ENCODE results near the gene STAG1.

GRCh38 chr3:136685882-136686281 is 66.3 kb downstream of the STAG1 start:
- TF ChIP-seq, protein P1, sequence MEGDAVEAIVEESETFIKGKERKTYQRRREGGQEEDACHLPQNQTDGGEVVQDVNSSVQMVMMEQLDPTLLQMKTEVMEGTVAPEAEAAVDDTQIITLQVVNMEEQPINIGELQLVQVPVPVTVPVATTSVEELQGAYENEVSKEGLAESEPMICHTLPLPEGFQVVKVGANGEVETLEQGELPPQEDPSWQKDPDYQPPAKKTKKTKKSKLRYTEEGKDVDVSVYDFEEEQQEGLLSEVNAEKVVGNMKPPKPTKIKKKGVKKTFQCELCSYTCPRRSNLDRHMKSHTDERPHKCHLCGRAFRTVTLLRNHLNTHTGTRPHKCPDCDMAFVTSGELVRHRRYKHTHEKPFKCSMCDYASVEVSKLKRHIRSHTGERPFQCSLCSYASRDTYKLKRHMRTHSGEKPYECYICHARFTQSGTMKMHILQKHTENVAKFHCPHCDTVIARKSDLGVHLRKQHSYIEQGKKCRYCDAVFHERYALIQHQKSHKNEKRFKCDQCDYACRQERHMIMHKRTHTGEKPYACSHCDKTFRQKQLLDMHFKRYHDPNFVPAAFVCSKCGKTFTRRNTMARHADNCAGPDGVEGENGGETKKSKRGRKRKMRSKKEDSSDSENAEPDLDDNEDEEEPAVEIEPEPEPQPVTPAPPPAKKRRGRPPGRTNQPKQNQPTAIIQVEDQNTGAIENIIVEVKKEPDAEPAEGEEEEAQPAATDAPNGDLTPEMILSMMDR (IDR thresholded peaks at IDR 0.05; ENCODE audit: low read depth, low read length, missing input control) = no peak
- TF ChIP-seq RAD21 (IDR thresholded peaks at IDR 0.05) (no peak), EGR1 (IDR thresholded peaks at IDR 0.05; ENCODE audit: low read depth in 2 of 2) (no peak), ZBTB33 (IDR thresholded peaks at IDR 0.05) (no peak), MAX (IDR thresholded peaks at IDR 0.05) (no peak), TAF1 (conservative IDR thresholded peaks at IDR 0.05) (no peak), SP1 (IDR thresholded peaks at IDR 0.05) (no peak), GABPA (IDR thresholded peaks at IDR 0.05 in 1 of 2, conservative IDR thresholded peaks at IDR 0.05 in 1 of 2) (no peak), JUND (IDR thresholded peaks at IDR 0.05) (no peak)
- TF ChIP-seq, protein P2, sequence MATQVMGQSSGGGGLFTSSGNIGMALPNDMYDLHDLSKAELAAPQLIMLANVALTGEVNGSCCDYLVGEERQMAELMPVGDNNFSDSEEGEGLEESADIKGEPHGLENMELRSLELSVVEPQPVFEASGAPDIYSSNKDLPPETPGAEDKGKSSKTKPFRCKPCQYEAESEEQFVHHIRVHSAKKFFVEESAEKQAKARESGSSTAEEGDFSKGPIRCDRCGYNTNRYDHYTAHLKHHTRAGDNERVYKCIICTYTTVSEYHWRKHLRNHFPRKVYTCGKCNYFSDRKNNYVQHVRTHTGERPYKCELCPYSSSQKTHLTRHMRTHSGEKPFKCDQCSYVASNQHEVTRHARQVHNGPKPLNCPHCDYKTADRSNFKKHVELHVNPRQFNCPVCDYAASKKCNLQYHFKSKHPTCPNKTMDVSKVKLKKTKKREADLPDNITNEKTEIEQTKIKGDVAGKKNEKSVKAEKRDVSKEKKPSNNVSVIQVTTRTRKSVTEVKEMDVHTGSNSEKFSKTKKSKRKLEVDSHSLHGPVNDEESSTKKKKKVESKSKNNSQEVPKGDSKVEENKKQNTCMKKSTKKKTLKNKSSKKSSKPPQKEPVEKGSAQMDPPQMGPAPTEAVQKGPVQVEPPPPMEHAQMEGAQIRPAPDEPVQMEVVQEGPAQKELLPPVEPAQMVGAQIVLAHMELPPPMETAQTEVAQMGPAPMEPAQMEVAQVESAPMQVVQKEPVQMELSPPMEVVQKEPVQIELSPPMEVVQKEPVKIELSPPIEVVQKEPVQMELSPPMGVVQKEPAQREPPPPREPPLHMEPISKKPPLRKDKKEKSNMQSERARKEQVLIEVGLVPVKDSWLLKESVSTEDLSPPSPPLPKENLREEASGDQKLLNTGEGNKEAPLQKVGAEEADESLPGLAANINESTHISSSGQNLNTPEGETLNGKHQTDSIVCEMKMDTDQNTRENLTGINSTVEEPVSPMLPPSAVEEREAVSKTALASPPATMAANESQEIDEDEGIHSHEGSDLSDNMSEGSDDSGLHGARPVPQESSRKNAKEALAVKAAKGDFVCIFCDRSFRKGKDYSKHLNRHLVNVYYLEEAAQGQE (IDR thresholded peaks at IDR 0.05) = no peak
- TF ChIP-seq, protein P3, sequence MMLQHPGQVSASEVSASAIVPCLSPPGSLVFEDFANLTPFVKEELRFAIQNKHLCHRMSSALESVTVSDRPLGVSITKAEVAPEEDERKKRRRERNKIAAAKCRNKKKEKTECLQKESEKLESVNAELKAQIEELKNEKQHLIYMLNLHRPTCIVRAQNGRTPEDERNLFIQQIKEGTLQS (IDR thresholded peaks at IDR 0.05) = no peak
